Caco-2 (cell line): Measurements from ENCODE around the gene POLR1A. TPM values are rescaled to one million over a fixed set of nuclear protein-coding genes. Genes with fewer than 3 reads are reported as not detected.

ENCODE experiments used
- BruUV-seq: library from RNA; stranded (reverse); fragments of 400-500 nt; replicated peaks from 2 replicates; lab custom pipeline; 2021; lab: Mats Ljungman, UMichigan
- CTCF ChIA-PET: fragments of 300-600 bp; sonication (Branson Sonifier 250); formaldehyde crosslinking; loops from one replicate; lab custom pipeline; 2022; ENCODE audit warnings: antibody characterized with exemption; lab: Charles Lee
- POLR2A ChIA-PET: fragments of 300-600 bp; sonication (Branson Sonifier 250); formaldehyde crosslinking; loops from one replicate; lab custom pipeline; 2022; ENCODE audit warnings: antibody characterized with exemption; lab: Charles Lee
- DNase-seq, 2 experiments: peaks; one replicate each; pipeline versions ENCODE4 v3.0.0 to v3.0.0-alpha.2; 2020 to 2022
- H3K27me3 ChIP-seq: replicated peaks from 2 replicates; pipeline ENCODE4 v1.6.0; 2011; ENCODE audit warnings: low read length; ENCODE audit not compliant: control insufficient read depth, insufficient read depth
- H3K36me3 ChIP-seq: 2 replicates; pipeline ENCODE4 v1.5.1; 2011; ENCODE audit warnings: low read length; ENCODE audit not compliant: control insufficient read depth, insufficient read depth
- H3K4me1 ChIP-seq: fragments of 250-450 bp; sonication (Bioruptor Pico); 2 replicates; pipeline ENCODE4 v1.5.1; 2020; ENCODE audit warnings: mild to moderate bottlenecking
- H3K4me3 ChIP-seq: 2 replicates; pipeline ENCODE4 v1.5.1; 2011; ENCODE audit warnings: low read depth, mild to moderate bottlenecking, control low read depth, low read length
- H3K9me3 ChIP-seq: fragments of 250-450 bp; sonication (Bioruptor Pico); 2 replicates; pipeline ENCODE4 v1.5.1; 2020; ENCODE audit warnings: mild to moderate bottlenecking, moderate library complexity
- H3K27ac Mint-ChIP-seq: one replicate; pipeline ENCODE4 v1.8.0; 2022; ENCODE audit warnings: mixed read lengths; ENCODE audit not compliant: unreplicated experiment
- H3K27me3 Mint-ChIP-seq: one replicate; pipeline ENCODE4 v1.8.0; 2022; ENCODE audit warnings: mixed read lengths; ENCODE audit not compliant: insufficient read depth, unreplicated experiment
- H3K36me3 Mint-ChIP-seq: one replicate; pipeline ENCODE4 v1.8.0; 2022; ENCODE audit warnings: mild to moderate bottlenecking, mixed read lengths; ENCODE audit not compliant: insufficient read depth, unreplicated experiment
- H3K4me1 Mint-ChIP-seq: one replicate; pipeline ENCODE4 v1.8.0; 2022; ENCODE audit warnings: low read depth, mixed read lengths; ENCODE audit not compliant: unreplicated experiment
- H3K4me3 Mint-ChIP-seq: one replicate; pipeline ENCODE4 v1.8.0; 2022; ENCODE audit warnings: mild to moderate bottlenecking, moderate library complexity, mixed read lengths; ENCODE audit not compliant: unreplicated experiment
- H3K9me3 Mint-ChIP-seq: one replicate; pipeline ENCODE4 v1.8.0; 2022; ENCODE audit warnings: mixed read lengths; ENCODE audit not compliant: unreplicated experiment
- intact Hi-C: fragments of 100-400 bp; cut with micrococcal nuclease; formaldehyde crosslinking; loops from one replicate; pipeline ENCODE4 v1.10.0; 2022; ENCODE audit not compliant: unreplicated experiment
- total RNA-seq: library from RNA; stranded (reverse); gene quantifications from 2 replicates; pipeline ENCODE4 v1.2.3, GENCODE V29; 2022
- TF ChIP-seq, protein P1 (sequence below), 2 experiments: fragments of 200-600 bp in 1 of 2; IDR thresholded peaks; 1 replicate in 1 of 2; 2 replicates in 1 of 2; pipeline versions ENCODE4 v1.5.1 to v1.8.0; 2011 to 2022; ENCODE audit warnings: antibody characterized with exemption in 1 of 2, control low read depth in 1 of 2, inconsistent platforms in 1 of 2, low read depth in 1 of 2, low read length in 1 of 2, mild to moderate bottlenecking in 1 of 2, moderate library complexity in 1 of 2; ENCODE audit not compliant: insufficient read depth in 1 of 2, severe bottlenecking in 1 of 2, unreplicated experiment in 1 of 2

POLR1A gene
- total RNA-seq, 1 experiment from 2014 or later, result 73.8 TPM

DNA sequence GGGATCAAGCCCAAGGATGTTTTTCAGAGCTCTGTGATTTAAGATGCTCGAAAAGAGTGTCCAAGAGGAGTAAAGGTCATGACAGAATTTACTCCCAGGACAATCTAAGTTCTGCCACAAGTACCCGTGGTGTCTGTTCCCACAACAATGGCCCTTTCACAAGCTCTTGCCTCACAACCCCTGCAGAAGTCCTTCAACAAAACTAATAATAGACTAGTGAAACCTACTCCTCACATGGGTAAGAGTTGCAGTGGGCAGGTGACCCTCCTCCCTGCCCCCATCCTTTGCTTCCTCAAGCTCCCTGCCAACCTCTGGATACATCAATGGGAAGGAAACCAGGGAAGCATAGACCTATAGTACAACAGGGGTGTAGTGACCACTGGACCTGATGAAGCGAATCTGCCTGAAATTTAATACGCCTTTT lies 35.3 kb upstream of the POLR1A start:
- peak overlapping the region; percentile 27 for H3K27ac Mint-ChIP-seq

DNA sequence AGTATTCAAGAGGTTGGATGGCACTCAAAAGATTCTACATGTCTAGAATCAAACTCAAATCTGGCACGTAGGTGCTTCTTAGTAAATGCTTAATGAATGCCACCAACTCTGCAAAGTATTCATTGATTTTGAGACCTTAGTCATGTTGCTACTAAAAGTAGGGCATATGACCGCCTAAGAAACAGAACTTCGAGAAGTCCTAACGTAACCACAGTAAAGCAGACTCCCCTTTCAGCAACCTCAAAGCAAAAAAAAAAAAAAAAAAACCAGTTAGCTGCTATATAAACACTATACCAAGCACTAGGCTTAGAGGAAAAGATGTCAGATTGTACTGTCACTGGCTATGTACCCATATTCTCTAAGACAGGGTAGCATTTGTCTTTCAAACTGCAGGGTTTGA lies 34.3 kb upstream of the POLR1A start:
- Histone ChIP-seq H3K36me3 (peaks cover 7% of the 10 kb centered on the region; the same call in 1 of the 2 replicates), H3K9me3 (no peaks in the 10 kb centered on the region), H3K27me3 (no peaks in the 10 kb centered on the region), H3K4me1 (no peaks in the 10 kb centered on the region), H3K4me3 (no peak overlapping the region)
- no peaks in the 10 kb centered on the region for H3K27me3 Mint-ChIP-seq
- TF ChIP-seq, protein P1, sequence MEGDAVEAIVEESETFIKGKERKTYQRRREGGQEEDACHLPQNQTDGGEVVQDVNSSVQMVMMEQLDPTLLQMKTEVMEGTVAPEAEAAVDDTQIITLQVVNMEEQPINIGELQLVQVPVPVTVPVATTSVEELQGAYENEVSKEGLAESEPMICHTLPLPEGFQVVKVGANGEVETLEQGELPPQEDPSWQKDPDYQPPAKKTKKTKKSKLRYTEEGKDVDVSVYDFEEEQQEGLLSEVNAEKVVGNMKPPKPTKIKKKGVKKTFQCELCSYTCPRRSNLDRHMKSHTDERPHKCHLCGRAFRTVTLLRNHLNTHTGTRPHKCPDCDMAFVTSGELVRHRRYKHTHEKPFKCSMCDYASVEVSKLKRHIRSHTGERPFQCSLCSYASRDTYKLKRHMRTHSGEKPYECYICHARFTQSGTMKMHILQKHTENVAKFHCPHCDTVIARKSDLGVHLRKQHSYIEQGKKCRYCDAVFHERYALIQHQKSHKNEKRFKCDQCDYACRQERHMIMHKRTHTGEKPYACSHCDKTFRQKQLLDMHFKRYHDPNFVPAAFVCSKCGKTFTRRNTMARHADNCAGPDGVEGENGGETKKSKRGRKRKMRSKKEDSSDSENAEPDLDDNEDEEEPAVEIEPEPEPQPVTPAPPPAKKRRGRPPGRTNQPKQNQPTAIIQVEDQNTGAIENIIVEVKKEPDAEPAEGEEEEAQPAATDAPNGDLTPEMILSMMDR (IDR thresholded peaks at IDR 0.05; ENCODE audit: insufficient read depth in 1 of 2, low read depth in 1 of 2, low read length in 1 of 2, severe bottlenecking in 1 of 2, unreplicated experiment in 1 of 2), result no peak
- CTCF ChIA-PET, result no interaction called here
- intact Hi-C loops, result no loop called here
- H3K4me1 Mint-ChIP-seq, result no peaks in the 10 kb centered on the region
- no peak overlapping the region for H3K4me3 Mint-ChIP-seq
- H3K9me3 Mint-ChIP-seq, result no peaks in the 10 kb centered on the region
- H3K27ac Mint-ChIP-seq, result peak overlapping the region; percentile 49
- POLR2A ChIA-PET, result no interaction called here
- BruUV-seq, result no TSS peak
- no peak for DNase-seq
- H3K36me3 Mint-ChIP-seq, result peaks cover 97% of the 10 kb centered on the region

More for the DNA sequence above, 35.3 kb upstream of the POLR1A start:
- Mint-ChIP-seq H3K27me3 (no peaks in the 10 kb centered on the region), H3K4me3 (no peak overlapping the region), H3K9me3 (no peaks in the 10 kb centered on the region), H3K4me1 (no peaks in the 10 kb centered on the region), H3K36me3 (peaks cover 96% of the 10 kb centered on the region)
- CTCF ChIA-PET, result interaction anchor here (0.6 kb wide), 1 partner anchor 163 kb away, joined by 3 read pairs; no protein-coding TSS in a partner anchor
- no peaks in the 10 kb centered on the region for H3K4me1 ChIP-seq
- no peak overlapping the region for H3K4me3 ChIP-seq
- POLR2A ChIA-PET, result interaction anchor here (1.0 kb wide), 1 partner anchor 35 kb away, joined by 7 read pairs; the partner anchor contains the start of genes POLR1A and PTCD3
- DNase-seq, result no peak
- intact Hi-C loops, result no loop called here
- no peaks in the 10 kb centered on the region for H3K27me3 ChIP-seq
- BruUV-seq, result no TSS peak
- no peaks in the 10 kb centered on the region for H3K9me3 ChIP-seq
- TF ChIP-seq, protein P1 (IDR thresholded peaks at IDR 0.05; ENCODE audit: insufficient read depth in 1 of 2, low read depth in 1 of 2, low read length in 1 of 2, severe bottlenecking in 1 of 2, unreplicated experiment in 1 of 2), result no peak
- H3K36me3 ChIP-seq, result peaks cover 7% of the 10 kb centered on the region; the same call in 1 of the 2 replicates

DNA sequence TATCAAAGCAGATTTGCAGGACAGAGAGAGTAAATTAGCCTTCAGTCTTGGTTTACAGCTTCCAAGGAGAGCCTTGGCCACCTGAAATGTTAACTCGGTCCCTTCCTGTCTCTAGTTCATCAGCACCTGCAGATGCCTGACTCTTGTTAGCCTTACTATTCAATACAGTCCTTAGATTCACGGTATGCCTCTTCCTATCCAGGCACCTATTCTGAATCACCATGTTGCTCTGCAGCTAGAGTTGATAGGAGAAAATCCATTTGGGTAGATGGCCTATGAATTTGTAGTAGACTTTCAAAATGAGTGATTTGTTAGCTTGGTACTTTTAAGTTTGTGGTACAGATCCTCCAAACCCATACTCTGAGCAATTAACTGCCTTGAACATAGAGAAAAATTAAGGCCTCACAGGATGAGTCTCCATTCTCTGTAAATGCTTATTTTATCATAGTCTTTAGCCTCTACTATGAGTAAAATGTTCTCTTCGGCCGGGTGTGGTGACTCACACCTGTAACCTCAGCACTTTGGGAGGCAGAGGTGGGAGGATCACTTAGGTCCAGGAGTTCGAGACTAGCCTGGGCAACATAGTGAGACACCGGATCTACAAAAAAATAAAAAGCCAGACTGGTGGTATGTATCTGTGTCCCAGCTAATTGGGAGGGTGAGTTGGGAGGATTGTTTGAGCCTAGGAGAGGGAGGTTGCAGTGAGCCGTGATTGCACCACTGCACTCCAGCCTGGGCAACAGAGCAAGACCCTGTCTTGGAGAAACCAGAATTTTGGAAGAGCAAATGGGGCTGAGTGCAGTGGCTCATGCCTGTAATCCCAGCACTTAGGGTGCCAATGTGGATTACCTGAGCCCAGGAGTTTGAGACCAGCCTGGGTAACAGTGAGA lies 33.3 kb upstream of the POLR1A start:
- Mint-ChIP-seq H3K4me1 (no peaks in the 10 kb centered on the region), H3K9me3 (no peaks in the 10 kb centered on the region), H3K4me3 (no peak overlapping the region), H3K27me3 (no peaks in the 10 kb centered on the region), H3K27ac (peak overlapping the region; percentile 49), H3K36me3 (peaks cover 97% of the 10 kb centered on the region)
- H3K27me3 ChIP-seq, result no peaks in the 10 kb centered on the region
- CTCF ChIA-PET, result interaction anchor here (0.5 kb wide), 1 partner anchor 11 kb away, joined by 5 read pairs; no protein-coding TSS in a partner anchor
- DNase-seq, result no peak
- TF ChIP-seq, protein P1 (IDR thresholded peaks at IDR 0.05; ENCODE audit: insufficient read depth in 1 of 2, low read depth in 1 of 2, low read length in 1 of 2, severe bottlenecking in 1 of 2, unreplicated experiment in 1 of 2), result no peak
- no peaks in the 10 kb centered on the region for H3K4me1 ChIP-seq
- H3K36me3 ChIP-seq, result peaks cover 10% of the 10 kb centered on the region
- H3K9me3 ChIP-seq, result no peaks in the 10 kb centered on the region
- POLR2A ChIA-PET, result interaction anchor here (0.7 kb wide), 1 partner anchor 136 kb away, joined by 4 read pairs; no protein-coding TSS in a partner anchor
- intact Hi-C loops, result no loop called here
- no peak overlapping the region for H3K4me3 ChIP-seq
- BruUV-seq, result no TSS peak
